Erythroblast (primary cell): Measurements from ENCODE around the gene BBC3.

ENCODE experiments used
- GATA1 ChIP-seq: IDR thresholded peaks from 2 replicates; pipeline ENCODE4 v1.6.1; 2011; ENCODE audit warnings: low read depth, mild to moderate bottlenecking, control low read depth, low read length, moderate library complexity
- POLR2A ChIP-seq: IDR thresholded peaks from 2 replicates; pipeline ENCODE4 v1.6.1; 2011; ENCODE audit warnings: mild to moderate bottlenecking, low read length

GRCh38 chr19:47195434-47195833 is 35.6 kb downstream of the BBC3 start:
- TF ChIP-seq POLR2A: no peak
- no peak for TF ChIP-seq GATA1
